ENCODE results near the gene STRN4. TPM values are rescaled to one million over a fixed set of nuclear protein-coding genes. Genes with fewer than 3 reads are reported as not detected.
A peak's percentile ranks its signal among the peaks of the same experiment; 100 is the strongest.

STRN4 gene
- total and polyA plus RNA-seq, 2 donors (not counting 3 experiments of a cell fraction or from before 2014, with no cell fraction given), result 116 to 144 TPM

- FAIRE-seq (peak; percentile 74), DNase-seq (ENCODE audit: low read depth, low spot score) (peak; percentile 76)
- dilution Hi-C loops (cut with MboI; ENCODE audit: extremely low pct_ligation_motif_present, low sequenced_read_pairs), result no loop called here
- BruUV-seq (replicated peaks), result no TSS peak
- H3K4me1 ChIP-seq (ENCODE audit: control insufficient read depth, extremely low read depth, insufficient read depth, low read length), result no peaks in the 10 kb centered on the region
- CTCF ChIA-PET, result interaction anchor here (0.7 to 1.6 kb wide), 9 partner anchors 9 to 168 kb away, joined by 3 to 7 read pairs (median 3); no protein-coding TSS in a partner anchor
- H3K9me3 ChIP-seq (replicated peaks; ENCODE audit: control insufficient read depth, insufficient read depth, low read length), result no peaks in the 10 kb centered on the region
- H3K4me3 ChIP-seq (replicated peaks in 1 of 3; ENCODE audit: insufficient read depth in 1 of 3, low read depth in 1 of 3, low read length in 3 of 3), result no peak overlapping the region
- no peaks in the 10 kb centered on the region for H4K20me1 ChIP-seq (replicated peaks; ENCODE audit: control insufficient read depth, extremely low read depth, insufficient read depth, low read length)
- intact Hi-C loops (cut with micrococcal nuclease), result loop anchor here (2.0 kb wide), 1 partner anchor 31 kb away; no protein-coding TSS in a partner anchor
- H3K9ac ChIP-seq (replicated peaks; ENCODE audit: extremely low read depth, insufficient read depth, low read length), result no peak overlapping the region
- H3K27ac ChIP-seq (ENCODE audit: insufficient read depth, low read depth, low read length), result no peak overlapping the region
- H3K9me1 ChIP-seq (replicated peaks; ENCODE audit: control insufficient read depth, extremely low read depth, insufficient read depth, low read length), result no peaks in the 10 kb centered on the region
- no peaks in the 10 kb centered on the region for H3K79me2 ChIP-seq (ENCODE audit: control insufficient read depth, insufficient read depth, low read length)
- H3K27me3 ChIP-seq (ENCODE audit: control insufficient read depth in 2 of 2, insufficient read depth in 2 of 2, low read length in 2 of 2), result no peaks in the 10 kb centered on the region
- H3K36me3 ChIP-seq (ENCODE audit: control insufficient read depth in 2 of 2, extremely low read depth in 1 of 2, insufficient read depth in 2 of 2, low read length in 2 of 2), result peaks cover 22 to 64% of the 10 kb centered on the region in 2 experiments
- POLR2A ChIA-PET, result interaction anchor here (0.6 kb wide), 1 partner anchor 1193 kb away, joined by 5 read pairs; no protein-coding TSS in a partner anchor
- no peak overlapping the region for H2AFZ ChIP-seq (ENCODE audit: low read depth, low read length)
- H3K4me2 ChIP-seq (ENCODE audit: insufficient read depth, low read length), result no peak overlapping the region
- TF ChIP-seq EZH2 (IDR thresholded peaks at IDR 0.05; ENCODE audit: borderline replicate concordance, low read depth, low read length, severe bottlenecking) (no peak), POLR2AphosphoS5 (IDR thresholded peaks at IDR 0.05; ENCODE audit: insufficient read depth, low read depth, low read length) (no peak), CTCF (IDR thresholded peaks at IDR 0.05; ENCODE audit: extremely low read depth in 1 of 2, insufficient read depth in 1 of 2, low read depth in 1 of 2, low read length in 2 of 2) (no peak), MYC (IDR thresholded peaks at IDR 0.05; ENCODE audit: low read depth, low read length) (no peak), FOS (IDR thresholded peaks at IDR 0.05; ENCODE audit: borderline replicate concordance, insufficient read depth, low read length) (no peak), POLR2A (IDR thresholded peaks at IDR 0.05; ENCODE audit: low read depth, low read length) (no peak), MAX (IDR thresholded peaks at IDR 0.05; ENCODE audit: insufficient read depth, insufficient read length) (no peak), JUN (IDR thresholded peaks at IDR 0.05; ENCODE audit: borderline replicate concordance, insufficient read depth, insufficient read length, low read depth) (no peak), GATA2 (IDR thresholded peaks at IDR 0.05; ENCODE audit: insufficient read depth, insufficient read length, low read depth, low read length) (no peak)
Measured at GRCh38 chr19:46697204-46697960, 48.9 kb downstream of the STRN4 start.
